Trophoblast cell (in vitro differentiated cells and primary cell): ENCODE results near the gene PRR12. TPM values are rescaled to one million over a fixed set of nuclear protein-coding genes. Genes with fewer than 3 reads are reported as not detected.

Experiments
- DNase-seq, 2 donors: peaks; one replicate each; pipeline ENCODE4 v3.0.0-alpha.2; 2016
- H2AFZ ChIP-seq: 2 replicates; pipeline ENCODE4 v1.6.1; 2013; ENCODE audit warnings: low read length, moderate library complexity, mild to moderate bottlenecking; ENCODE audit not compliant: insufficient read depth, poor library complexity
- H2AK5ac ChIP-seq: 2 replicates; pipeline ENCODE4 v1.6.1; 2013; ENCODE audit warnings: mild to moderate bottlenecking, low read length
- H2BK120ac ChIP-seq: 2 replicates; pipeline ENCODE4 v1.6.1; 2013; ENCODE audit warnings: low read length, mild to moderate bottlenecking, moderate library complexity; ENCODE audit not compliant: insufficient read depth, poor library complexity
- H2BK12ac ChIP-seq: 2 replicates; pipeline ENCODE4 v1.6.1; 2013; ENCODE audit warnings: mild to moderate bottlenecking, low read length, moderate library complexity
- H2BK5ac ChIP-seq: 2 replicates; pipeline ENCODE4 v1.6.1; 2013; ENCODE audit warnings: low read length, low read depth, moderate library complexity, mild to moderate bottlenecking; ENCODE audit not compliant: poor library complexity
- H3K14ac ChIP-seq: 2 replicates; pipeline ENCODE4 v1.6.1; 2013; ENCODE audit warnings: mild to moderate bottlenecking, low read length
- H3K18ac ChIP-seq: 2 replicates; pipeline ENCODE4 v1.6.1; 2013; ENCODE audit warnings: mild to moderate bottlenecking, low read length
- H3K23ac ChIP-seq: 2 replicates; pipeline ENCODE4 v1.6.1; 2013; ENCODE audit warnings: low read length
- H3K27ac ChIP-seq: 2 replicates; pipeline ENCODE4 v1.5.1; 2013; ENCODE audit warnings: low read depth, mild to moderate bottlenecking, inconsistent platforms, low read length, moderate library complexity
- H3K27me3 ChIP-seq: 2 replicates; pipeline ENCODE4 v1.6.1; 2013; ENCODE audit warnings: inconsistent platforms, mild to moderate bottlenecking, low read length, moderate library complexity; ENCODE audit not compliant: insufficient read depth
- H3K36me3 ChIP-seq, 2 experiments: 1 replicate in 1 of 2; 2 replicates in 1 of 2; pipeline ENCODE4 v1.6.1; 2013; ENCODE audit warnings: low read length in 2 of 2, mild to moderate bottlenecking in 2 of 2, moderate library complexity in 1 of 2; ENCODE audit not compliant: insufficient read depth in 2 of 2, control insufficient read depth in 1 of 2
- H3K4ac ChIP-seq: 2 replicates; pipeline ENCODE4 v1.6.1; 2013; ENCODE audit warnings: low read depth, mild to moderate bottlenecking, low read length, moderate library complexity
- H3K4me1 ChIP-seq, 2 experiments: 1 replicate in 1 of 2; 2 replicates in 1 of 2; pipeline ENCODE4 v1.6.1; 2013; ENCODE audit warnings: low read length in 2 of 2, mild to moderate bottlenecking in 2 of 2, moderate library complexity in 1 of 2; ENCODE audit not compliant: insufficient read depth in 2 of 2, control insufficient read depth in 1 of 2
- H3K4me2 ChIP-seq: 2 replicates; pipeline ENCODE4 v1.6.1; 2013; ENCODE audit warnings: inconsistent platforms, mild to moderate bottlenecking, low read length, moderate library complexity
- H3K4me3 ChIP-seq: 2 replicates; pipeline ENCODE4 v1.5.1; 2013; ENCODE audit warnings: mild to moderate bottlenecking, low read depth, low read length, inconsistent platforms
- H3K79me1 ChIP-seq: one replicate; pipeline ENCODE4 v1.6.1; 2013; ENCODE audit warnings: low read length
- H3K79me2 ChIP-seq: 2 replicates; pipeline ENCODE4 v1.6.1; 2013; ENCODE audit warnings: low read length, mild to moderate bottlenecking; ENCODE audit not compliant: control insufficient read depth, insufficient read depth, poor library complexity
- H3K9ac ChIP-seq: 2 replicates; pipeline ENCODE4 v1.6.1; 2013; ENCODE audit warnings: mild to moderate bottlenecking, low read length
- H3K9me3 ChIP-seq: 2 replicates; pipeline ENCODE4 v1.6.1; 2013; ENCODE audit warnings: low read depth, mild to moderate bottlenecking, control low read depth, inconsistent platforms, low read length; ENCODE audit not compliant: insufficient read depth
- H4K12ac ChIP-seq: 2 replicates; pipeline ENCODE4 v1.6.1; 2013; ENCODE audit warnings: low read depth, mild to moderate bottlenecking, low read length, moderate library complexity
- H4K8ac ChIP-seq: 2 replicates; pipeline ENCODE4 v1.6.1; 2013; ENCODE audit warnings: low read depth, mild to moderate bottlenecking, low read length, moderate library complexity
- H4K91ac ChIP-seq: one replicate; pipeline ENCODE4 v1.6.1; 2013; ENCODE audit warnings: low read depth, mild to moderate bottlenecking, low read length, moderate library complexity
- WGBS: extraction: QIAGEN DNeasy Blood & Tissue Kit; methylation state at CpG from one replicate; pipeline ENCODE4 v1.1.7; 2013; ENCODE audit warnings: missing lambda C conversion rate; ENCODE audit not compliant: insufficient read length, insufficient coverage; ENCODE audit errors: extremely low coverage; 5-methylcytosine and 5-hydroxymethylcytosine counted together
- polyA plus RNA-seq: library from polyadenylated mRNA; stranded (reverse); fragments of 200-250 nt; gene quantifications from 2 replicates; pipeline ENCODE4 v1.2.3, GENCODE V29; 2013

PRR12 gene, protein sequence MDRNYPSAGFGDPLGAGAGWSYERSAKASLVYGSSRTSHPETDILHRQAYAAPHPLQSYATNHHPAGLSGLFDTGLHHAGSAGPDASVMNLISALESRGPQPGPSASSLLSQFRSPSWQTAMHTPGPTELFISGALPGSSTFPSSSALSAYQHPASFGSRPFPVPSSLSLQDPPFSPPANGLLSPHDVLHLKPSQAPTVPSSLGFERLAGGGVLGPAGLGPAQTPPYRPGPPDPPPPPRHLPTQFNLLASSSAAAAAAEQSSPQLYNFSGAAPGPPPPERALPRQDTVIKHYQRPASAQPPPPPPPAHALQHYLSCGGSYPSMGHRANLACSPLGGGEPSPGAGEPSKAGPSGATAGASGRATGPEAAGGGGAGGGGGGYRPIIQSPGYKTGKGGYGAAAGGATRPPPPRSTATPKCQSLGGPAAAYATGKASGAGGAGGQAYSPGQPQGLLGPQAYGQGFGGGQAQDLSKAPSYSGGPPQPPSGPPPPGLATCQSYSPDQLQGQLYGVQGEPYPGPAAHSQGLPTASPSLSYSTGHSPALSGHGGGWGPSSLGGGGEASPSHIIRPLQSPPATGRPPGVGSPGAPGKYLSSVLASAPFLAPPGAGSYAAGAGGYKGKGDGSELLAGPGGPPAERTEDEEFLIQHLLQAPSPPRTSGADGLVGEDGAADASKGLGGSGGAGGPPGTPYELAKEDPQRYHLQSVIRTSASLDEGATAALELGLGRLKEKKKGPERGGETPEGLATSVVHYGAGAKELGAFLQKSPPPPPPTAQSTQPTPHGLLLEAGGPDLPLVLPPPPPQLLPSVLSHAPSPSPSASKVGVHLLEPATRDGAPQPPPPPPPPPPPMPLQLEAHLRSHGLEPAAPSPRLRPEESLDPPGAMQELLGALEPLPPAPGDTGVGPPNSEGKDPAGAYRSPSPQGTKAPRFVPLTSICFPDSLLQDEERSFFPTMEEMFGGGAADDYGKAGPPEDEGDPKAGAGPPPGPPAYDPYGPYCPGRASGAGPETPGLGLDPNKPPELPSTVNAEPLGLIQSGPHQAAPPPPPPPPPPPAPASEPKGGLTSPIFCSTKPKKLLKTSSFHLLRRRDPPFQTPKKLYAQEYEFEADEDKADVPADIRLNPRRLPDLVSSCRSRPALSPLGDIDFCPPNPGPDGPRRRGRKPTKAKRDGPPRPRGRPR (N-terminal part only)
- 12.9 and 13.4 TPM in 2 replicates for polyA plus RNA-seq

DNA sequence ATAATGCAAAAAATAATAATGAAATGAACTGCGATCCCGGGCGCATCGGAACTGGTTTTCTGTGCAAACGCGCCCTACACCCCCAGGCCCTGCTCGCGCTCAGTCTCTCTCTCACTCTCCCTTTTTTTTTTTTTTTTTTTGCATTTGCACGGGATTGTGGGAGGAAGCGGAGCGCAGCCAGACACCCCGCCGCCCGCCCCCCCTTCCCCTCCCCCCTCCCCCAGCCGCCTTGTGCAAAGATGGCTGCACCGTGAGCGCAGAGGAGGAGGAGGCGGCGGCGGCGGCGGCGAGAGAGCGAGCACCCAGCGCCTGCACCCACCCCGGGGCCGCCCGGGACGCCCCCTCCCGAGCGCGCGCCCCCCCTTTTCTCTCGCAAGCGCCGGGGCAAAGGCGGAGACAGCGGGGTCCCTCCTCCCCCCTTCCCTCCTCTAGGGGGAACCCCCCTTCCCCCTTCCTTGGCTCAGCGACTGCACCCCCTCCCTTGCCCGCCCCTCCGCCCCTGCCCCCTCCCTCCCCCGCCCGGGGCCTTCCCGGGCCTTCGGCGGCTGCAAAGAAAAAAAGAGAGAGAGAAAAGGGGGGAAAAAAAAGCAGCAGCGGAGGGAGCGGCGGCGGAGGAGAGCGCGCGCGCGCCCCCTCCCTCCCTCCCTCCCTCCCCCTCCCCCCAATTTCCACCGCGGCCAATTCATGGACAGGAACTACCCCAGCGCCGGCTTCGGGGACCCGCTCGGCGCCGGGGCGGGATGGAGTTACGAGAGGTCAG is at the start of gene PRR12:
PRR12 (plus strand) TSS at position 212 of the 760 bp plus-strand sequence; CDS start at position 685, 473 bp downstream.
- Histone ChIP-seq H3K23ac (no peak within 1 kb of the TSS), H2BK120ac (peak within 1 kb of the TSS; percentile 88), H3K9ac (peak within 1 kb of the TSS; percentile 87), H2AFZ (peak within 1 kb of the TSS; percentile 73), H3K4ac (peak within 1 kb of the TSS; percentile 97), H3K9me3 (no peaks in the 10 kb centered on the region), H4K8ac (peak within 1 kb of the TSS; percentile 97), H3K4me1 (peaks cover 5 to 7% of the 10 kb centered on the region in 2 experiments), H3K14ac (peak within 1 kb of the TSS; percentile 99), H2AK5ac (peak within 1 kb of the TSS; percentile 100), H3K27ac (peak within 1 kb of the TSS; percentile 96), H4K91ac (peak within 1 kb of the TSS; percentile 97), H2BK12ac (peak within 1 kb of the TSS; percentile 44), H3K27me3 (no peaks in the 10 kb centered on the region), H4K12ac (peak within 1 kb of the TSS; percentile 99), H2BK5ac (peak within 1 kb of the TSS; percentile 91), H3K79me2 (peaks cover 14% of the 10 kb centered on the region), H3K36me3 (peaks cover 18 to 23% of the 10 kb centered on the region in 2 experiments), H3K79me1 (peaks cover 20% of the 10 kb centered on the region), H3K4me3 (peak within 1 kb of the TSS; percentile 84), H3K4me2 (peak within 1 kb of the TSS; percentile 93), H3K18ac (peak within 1 kb of the TSS; percentile 99)
- no CpG with 5 or more reads among the region's 66 CpGs for WGBS
- DNase-seq = peak; percentile 26 to 57

DNA sequence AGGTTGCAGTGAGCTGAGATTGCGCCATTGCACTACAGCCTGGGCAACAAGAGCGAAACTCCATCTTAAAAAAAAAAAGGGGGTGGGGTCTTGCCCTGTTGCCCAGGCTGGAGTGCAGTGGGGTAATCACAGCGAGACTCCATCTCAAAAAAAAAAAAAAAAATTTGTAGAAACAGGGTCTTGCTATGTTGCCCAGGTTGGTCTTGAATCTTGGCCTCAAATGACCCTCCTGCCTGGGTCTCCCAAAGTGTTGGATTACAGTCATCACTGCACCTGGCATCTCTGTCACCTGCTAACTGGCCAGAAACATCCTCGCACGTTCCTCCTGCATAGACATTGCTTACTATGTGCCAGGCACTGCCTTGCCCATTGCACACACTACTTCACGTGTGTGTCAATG is 49.1 kb upstream of the PRR12 start:
- Histone ChIP-seq H3K9ac (no peak overlapping the region), H4K91ac (no peak overlapping the region), H2BK120ac (no peak overlapping the region), H3K4ac (no peak overlapping the region), H2AK5ac (no peak overlapping the region), H3K4me1 (no peaks in the 10 kb centered on the region), H3K79me2 (no peaks in the 10 kb centered on the region), H3K23ac (no peak overlapping the region), H2BK5ac (no peak overlapping the region), H3K36me3 (peaks cover 4 to 10% of the 10 kb centered on the region in 2 experiments), H4K12ac (no peak overlapping the region), H3K27ac (no peak overlapping the region), H2AFZ (no peak overlapping the region), H2BK12ac (no peak overlapping the region), H3K4me3 (no peak overlapping the region), H3K18ac (no peak overlapping the region), H4K8ac (no peak overlapping the region), H3K79me1 (no peaks in the 10 kb centered on the region), H3K27me3 (no peaks in the 10 kb centered on the region), H3K9me3 (no peaks in the 10 kb centered on the region), H3K4me2 (no peak overlapping the region), H3K14ac (no peak overlapping the region)
- DNase-seq = no peak
- no CpG with 5 or more reads among the region's 6 CpGs for WGBS

DNA sequence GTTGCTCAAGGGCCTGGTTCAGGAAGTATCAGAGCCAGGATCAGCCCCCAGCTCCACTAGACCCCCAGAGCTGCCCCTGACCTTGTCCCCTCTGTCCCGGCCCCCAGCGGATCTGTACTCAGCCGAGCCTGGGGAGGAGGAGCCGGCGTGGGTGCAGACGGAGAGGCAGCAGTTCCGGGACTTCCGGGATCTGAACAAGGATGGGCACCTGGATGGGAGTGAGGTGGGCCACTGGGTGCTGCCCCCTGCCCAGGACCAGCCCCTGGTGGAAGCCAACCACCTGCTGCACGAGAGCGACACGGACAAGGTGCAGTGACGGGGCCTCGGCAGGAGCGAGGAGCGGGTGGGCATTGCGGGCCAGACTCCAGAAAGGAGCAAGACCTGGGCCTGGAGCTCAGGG is 48.5 kb upstream of the PRR12 start:
- Histone ChIP-seq H3K27me3 (no peaks in the 10 kb centered on the region), H3K14ac (no peak overlapping the region), H2BK12ac (no peak overlapping the region), H4K12ac (no peak overlapping the region), H3K4me1 (no peaks in the 10 kb centered on the region), H3K79me2 (no peaks in the 10 kb centered on the region), H4K91ac (no peak overlapping the region), H3K4me3 (no peak overlapping the region), H3K9ac (no peak overlapping the region), H2BK5ac (no peak overlapping the region), H3K36me3 (peaks cover 2 to 6% of the 10 kb centered on the region in 2 experiments), H3K27ac (no peak overlapping the region), H2AFZ (no peak overlapping the region), H2BK120ac (no peak overlapping the region), H3K4ac (no peak overlapping the region), H3K18ac (no peak overlapping the region), H4K8ac (no peak overlapping the region), H3K23ac (no peak overlapping the region), H3K79me1 (no peaks in the 10 kb centered on the region), H3K9me3 (no peaks in the 10 kb centered on the region), H2AK5ac (no peak overlapping the region), H3K4me2 (no peak overlapping the region)
- no peak for DNase-seq
- WGBS = no CpG with 5 or more reads among the region's 16 CpGs
